Measurements from ENCODE around the gene UBASH3B.

- TF ChIP-seq CTCF (conservative IDR thresholded peaks at IDR 0.05 in 1 of 2, IDR thresholded peaks at IDR 0.05 in 1 of 2; ENCODE audit: extremely low read depth in 1 of 2, insufficient read depth in 1 of 2, low read depth in 1 of 2, low read length in 2 of 2) (no peak), EZH2 (IDR thresholded peaks at IDR 0.05; ENCODE audit: borderline replicate concordance, low read length) (no peak)
Measured at GRCh38 chr11:122862091-122862490, 206.6 kb downstream of the UBASH3B start.
